SK-N-SH (cell line): ENCODE results near the gene EIF4E. TPM values are rescaled to one million over a fixed set of nuclear protein-coding genes. Genes with fewer than 3 reads are reported as not detected.
"Not testable (repeated sequence)": the region's sequence is repeated elsewhere in the genome, so short reads cannot be mapped to it uniquely, and the experiment has no call there.

ENCODE experiments used
- CTCF ChIA-PET: fragments of 300-600, 350-600 bp; formaldehyde crosslinking; extraction: SDS; loops from one replicate; lab custom pipeline; 2021; lab: Yijun Ruan, JAX
- POLR2A ChIA-PET: fragments of 350-600 bp; sonication (Branson Sonifier 250); formaldehyde crosslinking; extraction: SDS; loops from one replicate; lab custom pipeline; 2020; ENCODE audit warnings: antibody characterized with exemption, inconsistent platforms; lab: Yijun Ruan, JAX
- DNase-seq: peaks from one replicate; pipeline ENCODE4 v3.0.0; 2012
- H2AFZ ChIP-seq: fragments of 200-600 bp; sonication (generic); 2 replicates; pipeline ENCODE4 v1.8.1; 2016; ENCODE audit warnings: antibody characterized with exemption, mild to moderate bottlenecking, low read depth
- H3F3A ChIP-seq: fragments of 200-600 bp; sonication (generic); replicated peaks from 2 replicates; pipeline ENCODE3; 2016; ENCODE audit warnings: antibody characterized with exemption, mild to moderate bottlenecking; ENCODE audit not compliant: insufficient read depth
- H3K27ac ChIP-seq, 2 experiments: fragments of 200-500 bp in 1 of 2; fragments of 200-600 bp in 1 of 2; sonication (Bioruptor generic) in 1 of 2; sonication (generic), shearing (Covaris generic) in 1 of 2; 2 replicates each; pipeline versions ENCODE4 v1.5.1 to v1.6.1; 2014 to 2016; ENCODE audit warnings: low read depth in 2 of 2, inconsistent platforms in 1 of 2, low read length in 1 of 2, mild to moderate bottlenecking in 1 of 2, mixed read lengths in 1 of 2
- H3K27me3 ChIP-seq: fragments of 200-600 bp; sonication (generic), shearing (Covaris generic); 2 replicates; pipeline ENCODE4 v1.6.1; 2016; ENCODE audit warnings: mixed run types; ENCODE audit not compliant: insufficient read depth
- H3K36me3 ChIP-seq, 2 experiments: fragments of 200-500 bp in 1 of 2; fragments of 200-600 bp in 1 of 2; sonication (Bioruptor generic) in 1 of 2; sonication (generic) in 1 of 2; replicated peaks in 1 of 2; 2 replicates each; pipeline versions ENCODE3 to v1.5.1; 2014 to 2016; ENCODE audit warnings: low read length in 1 of 2, mild to moderate bottlenecking in 1 of 2; ENCODE audit not compliant: insufficient read depth in 2 of 2, control insufficient read depth in 1 of 2
- H3K4me1 ChIP-seq, 2 experiments: fragments of 200-500 bp in 1 of 2; fragments of 200-600 bp in 1 of 2; sonication (Bioruptor generic) in 1 of 2; sonication (generic), shearing (Covaris generic) in 1 of 2; 2 replicates each; pipeline versions ENCODE4 v1.5.1 to v1.6.1; 2014 to 2016; ENCODE audit warnings: low read depth in 1 of 2, low read length in 1 of 2, mixed run types in 1 of 2; ENCODE audit not compliant: insufficient read depth in 2 of 2, control insufficient read depth in 1 of 2
- H3K4me2 ChIP-seq: fragments of 200-600 bp; sonication (generic), shearing (Covaris generic); 2 replicates; pipeline ENCODE4 v1.6.1; 2017; ENCODE audit warnings: mixed run types
- H3K4me3 ChIP-seq, 2 experiments: fragments of 200-500 bp in 1 of 2; fragments of 200-600 bp in 1 of 2; sonication (Bioruptor generic) in 1 of 2; sonication (generic), shearing (Covaris generic) in 1 of 2; 2 replicates each; pipeline versions ENCODE4 v1.5.1 to v1.8.1; 2014 to 2016; ENCODE audit warnings: low read depth in 2 of 2, inconsistent platforms in 1 of 2, low read length in 1 of 2, mild to moderate bottlenecking in 1 of 2, mixed read lengths in 1 of 2, moderate library complexity in 1 of 2
- H3K79me2 ChIP-seq: fragments of 200-600 bp; sonication (generic); 2 replicates; pipeline ENCODE4 v1.8.1; 2017; ENCODE audit warnings: mild to moderate bottlenecking; ENCODE audit not compliant: insufficient read depth
- H3K9ac ChIP-seq: fragments of 200-600 bp; sonication (generic); 2 replicates; pipeline ENCODE4 v1.6.1; 2017; ENCODE audit warnings: mixed run types
- H3K9me2 ChIP-seq: fragments of 200-600 bp; sonication (generic); 2 replicates; pipeline ENCODE4 v1.6.1; 2017; ENCODE audit warnings: mixed run types
- H3K9me3 ChIP-seq: fragments of 200-600 bp; sonication (generic); 2 replicates; pipeline ENCODE4 v1.6.1; 2017; ENCODE audit warnings: mixed run types, mild to moderate bottlenecking, moderate library complexity
- H4K20me1 ChIP-seq: fragments of 200-600 bp; sonication (generic); 2 replicates; pipeline ENCODE4 v1.6.1; 2017; ENCODE audit warnings: mild to moderate bottlenecking, mixed run types; ENCODE audit not compliant: insufficient read depth
- CHD2 ChIP-seq: fragments of 150-350 bp; IDR thresholded peaks from 2 replicates; pipeline ENCODE4 v1.6.1; 2018; ENCODE audit warnings: low read length; ENCODE audit not compliant: partially characterized antibody
- FOSL2 ChIP-seq: IDR thresholded peaks from 2 replicates; pipeline ENCODE4 v1.4.0; 2012; ENCODE audit warnings: low read depth, mild to moderate bottlenecking, moderate library complexity, borderline replicate concordance
- JUND ChIP-seq: IDR thresholded peaks from 2 replicates; pipeline ENCODE4 v1.4.0; 2012
- MEF2A ChIP-seq: IDR thresholded peaks from 2 replicates; pipeline ENCODE4 v1.4.0; 2012; ENCODE audit warnings: low read depth, borderline replicate concordance
- NRF1 ChIP-seq: IDR thresholded peaks from 2 replicates; pipeline ENCODE4 v1.6.1; 2012; ENCODE audit warnings: low read depth, mild to moderate bottlenecking, low read length
- POLR2AphosphoS5 ChIP-seq: IDR thresholded peaks from 2 replicates; pipeline ENCODE4 v1.6.1; 2012; ENCODE audit warnings: low read depth, low read length
- RAD21 ChIP-seq: IDR thresholded peaks from 2 replicates; pipeline ENCODE4 v1.6.1; 2012; ENCODE audit warnings: mild to moderate bottlenecking, low read length
- RCOR1 ChIP-seq: fragments of 150-350 bp; IDR thresholded peaks from 2 replicates; pipeline ENCODE4 v1.6.1; 2017; ENCODE audit warnings: antibody characterized with exemption, low read length
- RFX5 ChIP-seq: IDR thresholded peaks from 2 replicates; pipeline ENCODE4 v1.6.1; 2012; ENCODE audit warnings: mild to moderate bottlenecking, improper control_type of control experiment, low read length
- RXRA ChIP-seq: IDR thresholded peaks from 2 replicates; pipeline ENCODE4 v1.4.0; 2012; ENCODE audit warnings: low read depth, mild to moderate bottlenecking, borderline replicate concordance
- SIN3A ChIP-seq: IDR thresholded peaks from 2 replicates; pipeline ENCODE4 v1.6.1; 2012; ENCODE audit warnings: low read depth, mild to moderate bottlenecking, low read length, moderate library complexity, borderline replicate concordance
- TCF12 ChIP-seq: IDR thresholded peaks from 2 replicates; pipeline ENCODE4 v1.4.0; 2012
- YY1 ChIP-seq: IDR thresholded peaks from 2 replicates; pipeline ENCODE4 v1.4.0; 2012; ENCODE audit warnings: low read depth, mild to moderate bottlenecking
- WGBS: methylation state at CpG from one replicate; pipeline ENCODE4 v1.1.6; 2017; ENCODE audit warnings: low lambda C conversion rate; 5-methylcytosine and 5-hydroxymethylcytosine counted together
- polyA plus RNA-seq, 3 experiments: library from polyadenylated mRNA; depleted of rRNA; stranded (reverse); fragments of >200 nt; gene quantifications; 2 replicates each; pipeline ENCODE4 v1.2.3, GENCODE V29; 2012
- TF ChIP-seq, protein P1 (sequence below): IDR thresholded peaks from 2 replicates; pipeline ENCODE4 v1.6.1; 2012; ENCODE audit warnings: mild to moderate bottlenecking, low read depth, low read length, moderate library complexity
- TF ChIP-seq, protein P2 (sequence below): fragments of 150-350 bp; IDR thresholded peaks from 2 replicates; pipeline ENCODE4 v1.6.1; 2017; ENCODE audit warnings: antibody characterized with exemption, low read length, low read depth, borderline replicate concordance
- TF ChIP-seq, protein P3 (sequence below): IDR thresholded peaks from 2 replicates; pipeline ENCODE4 v1.4.0; 2012; ENCODE audit warnings: low read depth, borderline replicate concordance

The EIF4E gene
- polyA plus RNA-seq, 1 of the 3 experiments (the other 2 are of a cell fraction), result 59.8 TPM

DNA sequence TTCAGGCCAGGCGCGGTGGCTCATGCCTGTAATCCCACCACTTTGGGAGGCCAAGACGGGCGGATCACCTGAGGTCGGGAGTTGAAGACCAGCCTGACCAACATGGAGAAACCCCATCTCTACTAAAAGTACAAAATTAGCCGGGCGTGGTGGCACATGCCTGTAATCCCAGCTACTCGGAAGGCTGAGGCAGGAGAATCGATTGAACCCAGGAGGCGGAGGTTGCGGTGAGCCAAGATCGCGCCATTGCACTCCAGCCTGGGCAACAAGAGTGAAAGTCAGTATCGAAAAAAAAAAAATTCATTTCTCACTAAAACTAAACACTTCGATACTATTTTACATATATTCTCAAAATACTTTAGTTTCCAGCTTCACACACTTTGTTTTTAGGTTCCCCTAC is 2.7 kb downstream of the EIF4E start:
- Histone ChIP-seq H3K36me3 (peaks cover 7 to 39% of the 10 kb centered on the region in 2 experiments), H3F3A (peaks cover 38% of the 10 kb centered on the region), H3K27ac (peak overlapping the region in 1 of 2 experiments; percentile 95; a peak in 1 of 4 replicates), H3K4me2 (peak overlapping the region; percentile 78; the same call in 1 of the 2 replicates), H4K20me1 (peaks cover 44% of the 10 kb centered on the region), H3K79me2 (peaks cover 76% of the 10 kb centered on the region)
- H3K9ac ChIP-seq, H2AFZ ChIP-seq, H3K4me1 ChIP-seq, CTCF ChIA-PET, H3K9me2 ChIP-seq, H3K4me3 ChIP-seq, H3K27me3 ChIP-seq, H3K9me3 ChIP-seq, DNase-seq, POLR2A ChIA-PET: not testable (repeated sequence)
- 97% methylated on average over 15 of the region's 15 CpGs for WGBS

DNA sequence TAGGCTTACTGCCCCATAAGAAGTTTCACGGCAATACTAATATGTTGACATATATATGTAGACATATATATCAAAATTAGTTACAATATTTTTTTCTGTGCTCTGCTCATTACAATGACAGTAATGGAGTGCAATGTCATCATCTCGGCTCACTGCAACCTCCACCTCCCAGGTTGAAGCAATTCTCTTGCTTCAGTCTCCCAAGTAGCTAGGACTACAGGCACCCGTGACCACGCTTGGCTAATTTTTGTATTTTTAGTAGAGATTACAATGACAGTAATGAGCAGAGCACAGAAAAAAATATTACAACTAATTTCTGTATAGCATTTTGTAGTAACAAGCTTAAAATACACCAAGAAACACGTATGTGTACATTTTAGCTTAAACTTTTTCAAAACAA is 7.6 kb downstream of the EIF4E start:
- no peaks in the 10 kb centered on the region for H3K9me2 ChIP-seq
- no peaks in the 10 kb centered on the region for H3K9me3 ChIP-seq
- peaks cover 7 to 49% of the 10 kb centered on the region in 2 experiments for H3K36me3 ChIP-seq
- TF ChIP-seq RCOR1 (no peak), TCF12 (no peak), SIN3A (no peak), CHD2 (no peak), RAD21 (no peak), POLR2AphosphoS5 (no peak), FOSL2 (no peak), NRF1 (no peak), JUND (no peak), RXRA (no peak), MEF2A (no peak), RFX5 (no peak), YY1 (no peak)
- TF ChIP-seq, protein P1, sequence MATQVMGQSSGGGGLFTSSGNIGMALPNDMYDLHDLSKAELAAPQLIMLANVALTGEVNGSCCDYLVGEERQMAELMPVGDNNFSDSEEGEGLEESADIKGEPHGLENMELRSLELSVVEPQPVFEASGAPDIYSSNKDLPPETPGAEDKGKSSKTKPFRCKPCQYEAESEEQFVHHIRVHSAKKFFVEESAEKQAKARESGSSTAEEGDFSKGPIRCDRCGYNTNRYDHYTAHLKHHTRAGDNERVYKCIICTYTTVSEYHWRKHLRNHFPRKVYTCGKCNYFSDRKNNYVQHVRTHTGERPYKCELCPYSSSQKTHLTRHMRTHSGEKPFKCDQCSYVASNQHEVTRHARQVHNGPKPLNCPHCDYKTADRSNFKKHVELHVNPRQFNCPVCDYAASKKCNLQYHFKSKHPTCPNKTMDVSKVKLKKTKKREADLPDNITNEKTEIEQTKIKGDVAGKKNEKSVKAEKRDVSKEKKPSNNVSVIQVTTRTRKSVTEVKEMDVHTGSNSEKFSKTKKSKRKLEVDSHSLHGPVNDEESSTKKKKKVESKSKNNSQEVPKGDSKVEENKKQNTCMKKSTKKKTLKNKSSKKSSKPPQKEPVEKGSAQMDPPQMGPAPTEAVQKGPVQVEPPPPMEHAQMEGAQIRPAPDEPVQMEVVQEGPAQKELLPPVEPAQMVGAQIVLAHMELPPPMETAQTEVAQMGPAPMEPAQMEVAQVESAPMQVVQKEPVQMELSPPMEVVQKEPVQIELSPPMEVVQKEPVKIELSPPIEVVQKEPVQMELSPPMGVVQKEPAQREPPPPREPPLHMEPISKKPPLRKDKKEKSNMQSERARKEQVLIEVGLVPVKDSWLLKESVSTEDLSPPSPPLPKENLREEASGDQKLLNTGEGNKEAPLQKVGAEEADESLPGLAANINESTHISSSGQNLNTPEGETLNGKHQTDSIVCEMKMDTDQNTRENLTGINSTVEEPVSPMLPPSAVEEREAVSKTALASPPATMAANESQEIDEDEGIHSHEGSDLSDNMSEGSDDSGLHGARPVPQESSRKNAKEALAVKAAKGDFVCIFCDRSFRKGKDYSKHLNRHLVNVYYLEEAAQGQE, result no peak
- TF ChIP-seq, protein P2, sequence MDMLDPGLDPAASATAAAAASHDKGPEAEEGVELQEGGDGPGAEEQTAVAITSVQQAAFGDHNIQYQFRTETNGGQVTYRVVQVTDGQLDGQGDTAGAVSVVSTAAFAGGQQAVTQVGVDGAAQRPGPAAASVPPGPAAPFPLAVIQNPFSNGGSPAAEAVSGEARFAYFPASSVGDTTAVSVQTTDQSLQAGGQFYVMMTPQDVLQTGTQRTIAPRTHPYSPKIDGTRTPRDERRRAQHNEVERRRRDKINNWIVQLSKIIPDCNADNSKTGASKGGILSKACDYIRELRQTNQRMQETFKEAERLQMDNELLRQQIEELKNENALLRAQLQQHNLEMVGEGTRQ, result no peak
- TF ChIP-seq, protein P3, sequence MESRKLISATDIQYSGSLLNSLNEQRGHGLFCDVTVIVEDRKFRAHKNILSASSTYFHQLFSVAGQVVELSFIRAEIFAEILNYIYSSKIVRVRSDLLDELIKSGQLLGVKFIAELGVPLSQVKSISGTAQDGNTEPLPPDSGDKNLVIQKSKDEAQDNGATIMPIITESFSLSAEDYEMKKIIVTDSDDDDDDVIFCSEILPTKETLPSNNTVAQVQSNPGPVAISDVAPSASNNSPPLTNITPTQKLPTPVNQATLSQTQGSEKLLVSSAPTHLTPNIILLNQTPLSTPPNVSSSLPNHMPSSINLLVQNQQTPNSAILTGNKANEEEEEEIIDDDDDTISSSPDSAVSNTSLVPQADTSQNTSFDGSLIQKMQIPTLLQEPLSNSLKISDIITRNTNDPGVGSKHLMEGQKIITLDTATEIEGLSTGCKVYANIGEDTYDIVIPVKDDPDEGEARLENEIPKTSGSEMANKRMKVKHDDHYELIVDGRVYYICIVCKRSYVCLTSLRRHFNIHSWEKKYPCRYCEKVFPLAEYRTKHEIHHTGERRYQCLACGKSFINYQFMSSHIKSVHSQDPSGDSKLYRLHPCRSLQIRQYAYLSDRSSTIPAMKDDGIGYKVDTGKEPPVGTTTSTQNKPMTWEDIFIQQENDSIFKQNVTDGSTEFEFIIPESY, result no peak
- no peak overlapping the region for H3K4me3 ChIP-seq
- ChIA-PET POLR2A (no interaction called here), CTCF (interaction anchor here (1.2 kb wide), 1 partner anchor 135 kb away, joined by 3 read pairs; no protein-coding TSS in a partner anchor)
- no peak for DNase-seq
- no peaks in the 10 kb centered on the region for H3K27me3 ChIP-seq
- peaks cover 54% of the 10 kb centered on the region for H4K20me1 ChIP-seq
- 95% methylated on average over 5 of the region's 5 CpGs for WGBS
- peaks cover 0 to 7% of the 10 kb centered on the region in 2 experiments; a peak in 1 of 4 replicates for H3K4me1 ChIP-seq
- H3F3A ChIP-seq, result peaks cover 19% of the 10 kb centered on the region
- no peak overlapping the region for H3K27ac ChIP-seq
- H3K4me2 ChIP-seq, result no peak overlapping the region
- H3K79me2 ChIP-seq, result peaks cover 100% of the 10 kb centered on the region
- H2AFZ ChIP-seq, result no peak overlapping the region
- no peak overlapping the region for H3K9ac ChIP-seq
